Astrocyte (in vitro differentiated cells and primary cell): ENCODE data around the gene TBC1D2. TPM values are rescaled to one million over a fixed set of nuclear protein-coding genes. Genes with fewer than 3 reads are reported as not detected.

Experiments
- DNase-seq: peaks from one replicate; pipeline ENCODE4 v3.0.0-alpha.2; 2010; ENCODE audit warnings: low read depth
- FAIRE-seq: peaks from 2 replicates; lab custom pipeline; 2011; peaks lifted over from hg19 to GRCh38; lab: Jason Lieb, UNC
- H2AFZ ChIP-seq: 2 replicates; pipeline ENCODE4 v1.6.0; 2012; ENCODE audit warnings: low read depth, low read length, inconsistent platforms
- H3K27ac ChIP-seq: 2 replicates; pipeline ENCODE4 v1.5.1; 2011; ENCODE audit warnings: low read depth, low read length, inconsistent platforms
- H3K27me3 ChIP-seq: 2 replicates; pipeline ENCODE4 v1.6.0; 2011; ENCODE audit warnings: low read length, inconsistent platforms; ENCODE audit not compliant: insufficient read depth
- H3K36me3 ChIP-seq: 2 replicates; pipeline ENCODE4 v1.5.1; 2011; ENCODE audit warnings: low read length, inconsistent platforms; ENCODE audit not compliant: insufficient read depth
- H3K4me1 ChIP-seq: 2 replicates; pipeline ENCODE4 v1.5.1; 2011; ENCODE audit warnings: low read length, inconsistent platforms; ENCODE audit not compliant: insufficient read depth
- H3K4me2 ChIP-seq: 2 replicates; pipeline ENCODE4 v1.6.0; 2012; ENCODE audit warnings: low read length, inconsistent platforms
- H3K4me3 ChIP-seq: 2 replicates; pipeline ENCODE4 v1.5.1; 2011; ENCODE audit warnings: low read depth, mild to moderate bottlenecking, low read length, inconsistent platforms; ENCODE audit not compliant: insufficient read depth
- H3K79me2 ChIP-seq: 2 replicates; pipeline ENCODE4 v1.6.0; 2012; ENCODE audit warnings: mild to moderate bottlenecking, low read length, inconsistent platforms; ENCODE audit not compliant: insufficient read depth
- H3K9ac ChIP-seq: 2 replicates; pipeline ENCODE4 v1.6.0; 2012; ENCODE audit warnings: mild to moderate bottlenecking, low read length, inconsistent platforms
- H3K9me3 ChIP-seq: 2 replicates; pipeline ENCODE4 v1.5.1; 2012; ENCODE audit warnings: low read depth, mild to moderate bottlenecking, low read length, inconsistent platforms; ENCODE audit not compliant: insufficient read depth
- H4K20me1 ChIP-seq: 2 replicates; pipeline ENCODE4 v1.6.0; 2012; ENCODE audit warnings: low read length, inconsistent platforms; ENCODE audit not compliant: insufficient read depth
- H3K27ac Mint-ChIP-seq: one replicate; pipeline ENCODE4 v1.8.0; 2021; ENCODE audit warnings: mild to moderate bottlenecking, mixed read lengths; ENCODE audit not compliant: unreplicated experiment
- H3K27me3 Mint-ChIP-seq: one replicate; pipeline ENCODE4 v1.8.0; 2021; ENCODE audit warnings: low read depth, mixed read lengths; ENCODE audit not compliant: unreplicated experiment
- H3K36me3 Mint-ChIP-seq: one replicate; pipeline ENCODE4 v1.8.0; 2021; ENCODE audit warnings: low read depth, mixed read lengths; ENCODE audit not compliant: unreplicated experiment
- H3K4me1 Mint-ChIP-seq: one replicate; pipeline ENCODE4 v1.8.0; 2021; ENCODE audit warnings: low read depth, mixed read lengths; ENCODE audit not compliant: unreplicated experiment
- H3K4me3 Mint-ChIP-seq: one replicate; pipeline ENCODE4 v1.8.0; 2021; ENCODE audit warnings: mild to moderate bottlenecking, moderate library complexity, mixed read lengths; ENCODE audit not compliant: unreplicated experiment
- H3K9me3 Mint-ChIP-seq: one replicate; pipeline ENCODE4 v1.8.0; 2021; ENCODE audit warnings: mild to moderate bottlenecking, mixed read lengths; ENCODE audit not compliant: unreplicated experiment
- CTCF ChIP-seq: IDR thresholded peaks from 2 replicates; pipeline ENCODE4 v1.5.1; 2011; ENCODE audit warnings: low read depth, mild to moderate bottlenecking, inconsistent platforms, low read length, moderate library complexity; ENCODE audit not compliant: insufficient read depth
- EZH2 ChIP-seq: IDR thresholded peaks from 2 replicates; pipeline ENCODE4 v1.6.1; 2012; ENCODE audit warnings: mild to moderate bottlenecking, low read length, inconsistent platforms; ENCODE audit not compliant: insufficient read depth
- total RNA-seq: library from RNA; stranded (reverse); gene quantifications from 2 replicates; pipeline ENCODE4 v1.2.1, GENCODE V29; 2021

TBC1D2 gene
- total RNA-seq, 1 donor from 2014 or later, result 9.6 TPM

GRCh38 chr9:98195671-98196070 is 59.8 kb downstream of the TBC1D2 start:
- Mint-ChIP-seq H3K9me3 (no peaks in the 10 kb centered on the region), H3K4me1 (peaks cover 2% of the 10 kb centered on the region), H3K27ac (no peak overlapping the region), H3K4me3 (no peak overlapping the region), H3K36me3 (peaks cover 5% of the 10 kb centered on the region), H3K27me3 (peaks cover 9% of the 10 kb centered on the region)
- H3K9me3 ChIP-seq, result no peaks in the 10 kb centered on the region
- H2AFZ ChIP-seq, result no peak overlapping the region
- H3K27ac ChIP-seq, result no peak overlapping the region
- FAIRE-seq (no peak), DNase-seq (no peak)
- no peak overlapping the region for H3K4me2 ChIP-seq
- H3K4me1 ChIP-seq, result peaks cover 5% of the 10 kb centered on the region
- no peaks in the 10 kb centered on the region for H3K27me3 ChIP-seq
- peaks cover 3% of the 10 kb centered on the region for H3K36me3 ChIP-seq
- H3K4me3 ChIP-seq, result no peak overlapping the region
- H3K79me2 ChIP-seq, result no peaks in the 10 kb centered on the region
- H3K9ac ChIP-seq, result no peak overlapping the region
- TF ChIP-seq CTCF, result no peak
- no peak for TF ChIP-seq EZH2
- no peaks in the 10 kb centered on the region for H4K20me1 ChIP-seq

- Histone ChIP-seq H2AFZ (peak overlapping the region; percentile 90), H3K79me2 (no peaks in the 10 kb centered on the region), H3K4me3 (no peak overlapping the region), H3K4me1 (peaks cover 5% of the 10 kb centered on the region), H3K36me3 (no peaks in the 10 kb centered on the region), H4K20me1 (no peaks in the 10 kb centered on the region), H3K27me3 (no peaks in the 10 kb centered on the region), H3K4me2 (peak overlapping the region; percentile 91), H3K9ac (peak overlapping the region; percentile 71), H3K27ac (no peak overlapping the region), H3K9me3 (no peaks in the 10 kb centered on the region)
- no peak for FAIRE-seq
- Mint-ChIP-seq H3K4me1 (peaks cover 2% of the 10 kb centered on the region), H3K27ac (peak overlapping the region; percentile 86), H3K4me3 (peak overlapping the region; percentile 84), H3K36me3 (no peaks in the 10 kb centered on the region), H3K27me3 (no peaks in the 10 kb centered on the region), H3K9me3 (no peaks in the 10 kb centered on the region)
- no peak for DNase-seq
- TF ChIP-seq EZH2, result no peak
- no peak for TF ChIP-seq CTCF
These were observed 62.0 kb downstream of the TBC1D2 start for GRCh38 chr9:98193336-98193944.
